Measurements from ENCODE around the gene HILPDA. TPM values are rescaled to one million over a fixed set of nuclear protein-coding genes. Genes with fewer than 3 reads are reported as not detected.

The HILPDA gene, protein sequence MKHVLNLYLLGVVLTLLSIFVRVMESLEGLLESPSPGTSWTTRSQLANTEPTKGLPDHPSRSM
- 23.7 and 33.9 TPM in 2 replicates for total RNA-seq (2014; rRNA removed; shearing (Covaris generic))
- 19.4 and 22.4 TPM in 2 replicates for total RNA-seq (2022)
- percentile 87 among the genes with signal in this experiment for Bru-seq, nascent RNA
- BruChase-seq, experiment 1, labeled RNA remaining after a 6-hour chase: percentile 90 among the genes with signal in this experiment
- percentile 92 among the genes with signal in this experiment for BruChase-seq, experiment 2, labeled RNA remaining after a 2-hour chase
- long read RNA-seq, transcript HILPDA-201 (2 exons, 1,349 nt): major isoform, 23 of 26 reads
- long read RNA-seq, partial matches to known transcripts: 0 of 26 reads
- long read RNA-seq, other reads (novel, unspliced or antisense): 0 of 26 reads

- ChIA-PET CTCF (ENCODE audit: unreplicated experiment) (interaction anchor here (0.9 kb wide), 1 partner anchor 11 kb away, joined by 6 read pairs; no protein-coding TSS in a partner anchor), POLR2A (interaction anchor here (0.5 to 1.5 kb wide), 6 partner anchors 9 to 495 kb away, joined by 3 to 4 read pairs (median 4); no protein-coding TSS in a partner anchor)
- TF ChIP-seq EZH2phosphoT487 (IDR thresholded peaks at IDR 0.05; ENCODE audit: borderline replicate concordance, low read depth, low read length): no peak
- TF ChIP-seq, protein P1, sequence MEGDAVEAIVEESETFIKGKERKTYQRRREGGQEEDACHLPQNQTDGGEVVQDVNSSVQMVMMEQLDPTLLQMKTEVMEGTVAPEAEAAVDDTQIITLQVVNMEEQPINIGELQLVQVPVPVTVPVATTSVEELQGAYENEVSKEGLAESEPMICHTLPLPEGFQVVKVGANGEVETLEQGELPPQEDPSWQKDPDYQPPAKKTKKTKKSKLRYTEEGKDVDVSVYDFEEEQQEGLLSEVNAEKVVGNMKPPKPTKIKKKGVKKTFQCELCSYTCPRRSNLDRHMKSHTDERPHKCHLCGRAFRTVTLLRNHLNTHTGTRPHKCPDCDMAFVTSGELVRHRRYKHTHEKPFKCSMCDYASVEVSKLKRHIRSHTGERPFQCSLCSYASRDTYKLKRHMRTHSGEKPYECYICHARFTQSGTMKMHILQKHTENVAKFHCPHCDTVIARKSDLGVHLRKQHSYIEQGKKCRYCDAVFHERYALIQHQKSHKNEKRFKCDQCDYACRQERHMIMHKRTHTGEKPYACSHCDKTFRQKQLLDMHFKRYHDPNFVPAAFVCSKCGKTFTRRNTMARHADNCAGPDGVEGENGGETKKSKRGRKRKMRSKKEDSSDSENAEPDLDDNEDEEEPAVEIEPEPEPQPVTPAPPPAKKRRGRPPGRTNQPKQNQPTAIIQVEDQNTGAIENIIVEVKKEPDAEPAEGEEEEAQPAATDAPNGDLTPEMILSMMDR (conservative IDR thresholded peaks at IDR 0.05; ENCODE audit: low read length): no peak
- H3K27ac ChIP-seq (ENCODE audit: low read depth, low read length, poor library complexity, severe bottlenecking): peak within 1 kb of the TSS; percentile 52
- peak within 1 kb of the TSS; percentile 80 for H3K4me3 ChIP-seq (ENCODE audit: low read depth, low read length, poor library complexity, severe bottlenecking)
- no peaks in the 10 kb centered on the region for H3K9me2 ChIP-seq (ENCODE audit: insufficient read depth, low read length)
- H3K79me2 ChIP-seq (ENCODE audit: insufficient read depth, low read depth, low read length): peaks cover 33% of the 10 kb centered on the region
- H3K4me2 ChIP-seq (ENCODE audit: low read length): peak within 1 kb of the TSS; percentile 79
- peak; percentile 95 for DNase-seq (ENCODE audit: low spot score)
- peaks cover 33% of the 10 kb centered on the region for H3K4me1 ChIP-seq (ENCODE audit: insufficient read depth, low read length, poor library complexity, severe bottlenecking)
- no peaks in the 10 kb centered on the region for H3K9me3 ChIP-seq (ENCODE audit: low read length)
- H3K36me3 ChIP-seq (ENCODE audit: insufficient read depth, low read length): peaks cover 28% of the 10 kb centered on the region
- no peaks in the 10 kb centered on the region for H4K20me1 ChIP-seq (ENCODE audit: insufficient read depth, low read length)
- intact Hi-C loops (cut with micrococcal nuclease; ENCODE audit: unreplicated experiment): no loop called here
- H2AFZ ChIP-seq (ENCODE audit: low read length): peak within 1 kb of the TSS; percentile 94
- TSS peak; percentile 78 for BruUV-seq (replicated peaks)
Observed at GRCh38 chr7:128455543-128456254, at the start of gene HILPDA. Gene HILPDA (plus strand): TSS chr7:128455878. CDS start chr7:128457269, 1,391 bp downstream.

DNA sequence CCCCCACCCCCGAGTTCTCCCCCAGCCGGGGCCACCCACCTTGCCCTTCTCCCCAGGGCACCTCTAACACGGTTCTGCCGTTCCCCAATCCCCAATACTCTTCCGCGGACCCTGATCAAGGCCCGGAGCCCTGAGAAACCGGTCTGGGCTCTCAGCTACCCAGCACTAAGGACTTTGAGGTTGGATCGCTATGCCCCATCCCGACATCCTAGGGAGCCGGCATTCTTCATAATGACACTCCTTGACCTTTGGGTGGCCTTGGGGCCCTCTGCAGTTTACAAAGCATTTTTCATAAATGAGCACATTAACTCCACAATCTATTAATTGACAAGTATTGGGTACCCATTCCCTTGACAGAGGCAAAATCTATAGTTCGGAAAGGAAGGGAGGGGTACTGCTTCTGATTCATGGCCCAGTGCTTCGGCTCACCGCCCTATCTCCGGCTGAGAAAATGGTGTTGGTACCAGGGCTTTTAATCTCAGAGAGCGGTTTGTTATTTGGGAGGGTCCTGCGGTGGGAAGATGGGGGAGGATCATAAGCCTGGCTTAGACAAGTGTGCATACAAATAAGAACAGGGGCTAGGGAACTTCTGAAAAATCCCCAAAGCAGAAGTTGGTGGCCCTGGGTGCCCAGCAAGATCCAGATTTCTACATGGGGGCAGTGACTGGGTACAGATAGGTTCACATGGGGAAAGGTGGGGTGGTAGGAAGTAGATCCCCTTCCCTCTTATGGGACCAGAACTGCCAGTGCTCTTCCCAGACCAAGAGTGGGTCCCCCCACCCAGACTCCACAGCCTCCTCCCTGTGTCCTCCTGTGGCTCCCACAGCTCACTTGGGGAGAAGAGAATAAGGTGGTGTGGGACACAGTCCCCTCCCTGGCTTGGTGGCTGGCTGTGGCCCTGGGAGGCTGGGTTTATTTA lies 49.1 kb upstream of the HILPDA start:
- Histone ChIP-seq H3K9me2 (ENCODE audit: insufficient read depth, low read length) (no peaks in the 10 kb centered on the region), H2AFZ (ENCODE audit: low read length) (no peak overlapping the region), H3K79me2 (ENCODE audit: insufficient read depth, low read depth, low read length) (peaks cover 10% of the 10 kb centered on the region; the same call in 1 of the 2 replicates), H3K9me3 (ENCODE audit: low read length) (no peaks in the 10 kb centered on the region), H3K4me3 (ENCODE audit: low read depth, low read length, poor library complexity, severe bottlenecking) (no peak overlapping the region), H3K4me2 (ENCODE audit: low read length) (0 out of 2 replicates have a peak overlapping the region, but pooled peaks have one; percentile 37), H3K27ac (ENCODE audit: low read depth, low read length, poor library complexity, severe bottlenecking) (no peak overlapping the region), H3K4me1 (ENCODE audit: insufficient read depth, low read length, poor library complexity, severe bottlenecking) (peaks cover 23% of the 10 kb centered on the region), H4K20me1 (ENCODE audit: insufficient read depth, low read length) (no peaks in the 10 kb centered on the region), H3K36me3 (ENCODE audit: insufficient read depth, low read length) (no peaks in the 10 kb centered on the region)
- CTCF ChIA-PET (ENCODE audit: unreplicated experiment): no interaction called here
- no peak for TF ChIP-seq EZH2phosphoT487 (IDR thresholded peaks at IDR 0.05; ENCODE audit: borderline replicate concordance, low read depth, low read length)
- TF ChIP-seq, protein P1 (conservative IDR thresholded peaks at IDR 0.05; ENCODE audit: low read length): no peak
- intact Hi-C loops (cut with micrococcal nuclease; ENCODE audit: unreplicated experiment): no loop called here
- no TSS peak for BruUV-seq (replicated peaks)
- no peak for DNase-seq (ENCODE audit: low spot score)
- POLR2A ChIA-PET: no interaction called here
